ENCODE data around the gene MVB12B. TPM values are rescaled to one million over a fixed set of nuclear protein-coding genes. Genes with fewer than 3 reads are reported as not detected.

Gene MVB12B
- total RNA-seq, 6 experiments from 2014 or later: 7.2 to 16.2 (median 9.1) TPM

DNA sequence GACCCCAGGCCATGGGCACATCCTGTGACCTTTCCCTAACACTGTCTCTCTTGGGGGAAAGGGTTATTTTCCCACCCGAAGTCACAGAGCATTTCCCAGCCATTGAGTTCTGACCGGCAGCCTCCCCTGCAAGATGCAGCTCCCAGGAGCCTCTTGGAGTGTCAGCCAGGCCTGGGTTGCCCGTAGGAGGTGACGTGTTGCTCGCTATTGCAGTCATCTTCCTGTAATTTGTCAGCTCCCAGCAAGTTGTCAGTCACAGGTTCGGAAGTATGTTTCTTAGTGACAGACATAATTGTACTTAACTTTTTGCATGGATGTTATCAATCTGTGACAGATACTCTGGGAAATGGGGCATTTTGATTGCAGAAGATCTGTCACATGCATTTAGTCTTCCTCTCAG lies 74.5 kb downstream of the MVB12B start:
- Histone ChIP-seq H3K4me3 (no peak overlapping the region), H3K36me3 (peaks cover 0 to 12% (median 2%) of the 10 kb centered on the region in 4 donors), H3K27me3 (no peaks in the 10 kb centered on the region), H3K4me1 (peaks cover 0 to 3% (median under 1%) of the 10 kb centered on the region in 4 donors), H3K9me3 (no peaks in the 10 kb centered on the region), H3K27ac (no peak overlapping the region)
- no peak for TF ChIP-seq POLR2A (IDR thresholded peaks at IDR 0.05)
- no peak for TF ChIP-seq CTCF (IDR thresholded peaks at IDR 0.05)
- DNase-seq (no peak), ATAC-seq (no peak)
- intact Hi-C loops (cut with DNase I): no loop called here
- no CpG with 5 or more reads among the region's 6 CpGs for WGBS (ENCODE audit: insufficient coverage, low coverage, low lambda C conversion rate, missing lambda C conversion rate)

DNA sequence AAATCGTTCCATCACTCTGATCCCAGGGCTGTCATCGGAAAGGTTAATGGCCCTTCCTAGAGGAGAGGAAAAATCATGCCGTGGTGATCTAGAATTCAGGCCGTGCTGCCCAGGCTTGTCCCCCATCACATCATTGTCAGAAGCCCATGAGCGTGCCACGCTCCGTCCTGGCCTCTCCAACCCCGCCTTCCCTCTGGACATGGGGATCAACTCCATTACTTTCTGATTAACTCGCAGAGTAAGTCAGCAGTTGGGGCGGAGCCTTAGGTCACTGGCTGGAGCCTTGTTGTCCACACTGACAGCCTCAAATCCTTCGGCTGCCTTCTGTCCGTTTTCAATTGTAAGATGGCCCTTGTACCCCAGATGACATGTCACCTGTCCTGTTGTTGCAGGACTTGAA lies 75.0 kb downstream of the MVB12B start:
- TF ChIP-seq CTCF (IDR thresholded peaks at IDR 0.05) (no peak), POLR2A (IDR thresholded peaks at IDR 0.05) (no peak)
- DNase-seq (no peak), ATAC-seq (no peak)
- H3K27me3 ChIP-seq: no peaks in the 10 kb centered on the region
- WGBS (ENCODE audit: insufficient coverage, low coverage, low lambda C conversion rate, missing lambda C conversion rate): 95% methylated on average over 7 of the region's 12 CpGs
- no peaks in the 10 kb centered on the region for H3K4me1 ChIP-seq
- H3K9me3 ChIP-seq: no peaks in the 10 kb centered on the region
- H3K36me3 ChIP-seq: peaks cover 0 to 9% (median 2%) of the 10 kb centered on the region in 4 donors
- H3K4me3 ChIP-seq: no peak overlapping the region
- intact Hi-C loops (cut with DNase I): no loop called here
- H3K27ac ChIP-seq: no peak overlapping the region

GRCh38 chr9:126403397-126403796 lies 76.8 kb downstream of the MVB12B start:
- Histone ChIP-seq H3K4me3 (no peak overlapping the region), H3K9me3 (no peaks in the 10 kb centered on the region), H3K4me1 (no peaks in the 10 kb centered on the region), H3K27me3 (no peaks in the 10 kb centered on the region), H3K36me3 (peaks cover 0 to 7% (median 2%) of the 10 kb centered on the region in 4 donors), H3K27ac (no peak overlapping the region)
- WGBS (ENCODE audit: insufficient coverage, low coverage, low lambda C conversion rate, missing lambda C conversion rate): 86% methylated on average over 5 of the region's 5 CpGs
- DNase-seq (no peak), ATAC-seq (no peak)
- intact Hi-C loops (cut with DNase I): no loop called here
- TF ChIP-seq CTCF (IDR thresholded peaks at IDR 0.05) (no peak), POLR2A (IDR thresholded peaks at IDR 0.05) (no peak)

GRCh38 chr9:126404459-126404858 lies 77.8 kb downstream of the MVB12B start:
- 93% methylated on average over 2 of the region's 14 CpGs for WGBS (ENCODE audit: insufficient coverage, low coverage, low lambda C conversion rate, missing lambda C conversion rate)
- no peaks in the 10 kb centered on the region for H3K27me3 ChIP-seq
- ATAC-seq: no peak
- H3K4me1 ChIP-seq: no peaks in the 10 kb centered on the region
- peaks cover 0 to 7% (median 0%) of the 10 kb centered on the region in 4 donors for H3K36me3 ChIP-seq
- H3K27ac ChIP-seq: no peak overlapping the region
- H3K9me3 ChIP-seq: no peaks in the 10 kb centered on the region
- H3K4me3 ChIP-seq: no peak overlapping the region
- peak in 1 of 3 donors; percentile 39 for DNase-seq
- intact Hi-C loops (cut with DNase I): no loop called here
- TF ChIP-seq POLR2A (IDR thresholded peaks at IDR 0.05) (no peak), CTCF (IDR thresholded peaks at IDR 0.05) (no peak)
